Right kidney (tissue), 9 donors: ENCODE results near the gene PODXL2.

Experiments
- DNase-seq: peaks from one replicate; pipeline ENCODE4 v3.0.0-alpha.2; 2016
- long read RNA-seq, 8 donors: transcript quantifications; one replicate each; lab custom pipeline, GENCODE V29; 2026

Gene PODXL2
- long read RNA-seq, donor 1, transcript PODXL2-201 (8 exons, 2,186 nt): major isoform, 26 of 26 reads
- long read RNA-seq, donor 1, partial matches to known transcripts: 0 of 26 reads
- long read RNA-seq, donor 1, other reads (novel, unspliced or antisense): 0 of 26 reads
- long read RNA-seq, donor 2, transcript PODXL2-201 (8 exons, 2,186 nt): major isoform, 18 of 25 reads
- long read RNA-seq, donor 2, partial matches to known transcripts: 7 of 25 reads
- long read RNA-seq, donor 2, other reads (novel, unspliced or antisense): 0 of 25 reads
- long read RNA-seq, donor 3, transcript PODXL2-201 (8 exons, 2,186 nt): major isoform, 5 of 15 reads
- long read RNA-seq, donor 3, partial matches to known transcripts: 10 of 15 reads
- long read RNA-seq, donor 3, other reads (novel, unspliced or antisense): 0 of 15 reads
- long read RNA-seq, donor 4, transcript PODXL2-201 (8 exons, 2,186 nt): major isoform, 9 of 25 reads
- long read RNA-seq, donor 4, partial matches to known transcripts: 16 of 25 reads
- long read RNA-seq, donor 4, other reads (novel, unspliced or antisense): 0 of 25 reads
- long read RNA-seq, donor 5, transcript PODXL2-201 (8 exons, 2,186 nt): major isoform, 25 of 52 reads
- long read RNA-seq, donor 5, partial matches to known transcripts: 8 of 52 reads
- long read RNA-seq, donor 5, other reads (novel, unspliced or antisense): 19 of 52 reads
- long read RNA-seq, donor 6, transcript PODXL2-201 (8 exons, 2,186 nt): major isoform, 11 of 27 reads
- long read RNA-seq, donor 6, partial matches to known transcripts: 16 of 27 reads
- long read RNA-seq, donor 6, other reads (novel, unspliced or antisense): 0 of 27 reads
- long read RNA-seq, donor 7, transcript PODXL2-201 (8 exons, 2,186 nt): major isoform, 13 of 98 reads
- long read RNA-seq, donor 7, partial matches to known transcripts: 60 of 98 reads
- long read RNA-seq, donor 7, other reads (novel, unspliced or antisense): 25 of 98 reads
- long read RNA-seq, donor 8, transcript PODXL2-201 (8 exons, 2,186 nt): major isoform, 12 of 23 reads
- long read RNA-seq, donor 8, partial matches to known transcripts: 11 of 23 reads
- long read RNA-seq, donor 8, other reads (novel, unspliced or antisense): 0 of 23 reads

GRCh38 chr3:127628788-127629466, at the start of gene PODXL2:
TSS of gene PODXL2 (plus strand) at chr3:127629185. CDS start at chr3:127629220, 35 bp downstream.
- DNase-seq: peak; percentile 62

- DNase-seq: no peak
Measured at GRCh38 chr3:127580327-127581060, 48.5 kb upstream of the PODXL2 start.

GRCh38 chr3:127584734-127585133, 44.3 kb upstream of the PODXL2 start:
- DNase-seq: no peak

- no peak for DNase-seq
Measured at GRCh38 chr3:127585163-127585812, 43.7 kb upstream of the PODXL2 start.

- no peak for DNase-seq
Measured at GRCh38 chr3:127585813-127586413, 43.1 kb upstream of the PODXL2 start.

GRCh38 chr3:127587876-127588275, 41.1 kb upstream of the PODXL2 start:
- no peak for DNase-seq

- DNase-seq: no peak
Measured at GRCh38 chr3:127588806-127589577, 40.0 kb upstream of the PODXL2 start.

- no peak for DNase-seq
Measured at GRCh38 chr3:127589600-127590281, 39.2 kb upstream of the PODXL2 start.

- DNase-seq: peak; percentile 99
Measured at GRCh38 chr3:127590282-127590592, 38.7 kb upstream of the PODXL2 start.

- peak; percentile 92 for DNase-seq
Measured at GRCh38 chr3:127590593-127591465, 38.2 kb upstream of the PODXL2 start, which contains the start of gene TPRA1. TSS of gene TPRA1 (minus strand) at chr3:127590733. CDS start at chr3:127580146, 10,587 bp downstream.

- DNase-seq: no peak
Measured at GRCh38 chr3:127593178-127593577, 35.8 kb upstream of the PODXL2 start.

GRCh38 chr3:127595303-127595702, 33.7 kb upstream of the PODXL2 start:
- no peak for DNase-seq

- no peak for DNase-seq
Measured at GRCh38 chr3:127597020-127597771, 31.8 kb upstream of the PODXL2 start.

GRCh38 chr3:127598841-127599570, 30.0 kb upstream of the PODXL2 start:
- DNase-seq: peak; percentile 31

GRCh38 chr3:127600749-127601456, 28.1 kb upstream of the PODXL2 start:
- no peak for DNase-seq

GRCh38 chr3:127604035-127604434, 24.9 kb upstream of the PODXL2 start:
- no peak for DNase-seq
